A673 (cell line): ENCODE data around the gene LRRN4CL.

Experiments used
- EZH2 ChIP-seq: fragments of 200-600 bp; sonication (generic); IDR thresholded peaks from 2 replicates; pipeline ENCODE4 v1.6.1; 2017; ENCODE audit warnings: borderline replicate concordance, low read depth, mild to moderate bottlenecking, mixed read lengths, antibody characterized with exemption, low read length; ENCODE audit not compliant: poor library complexity, severe bottlenecking
- TF ChIP-seq, protein P1 (sequence below): fragments of 300-800, 200-600 bp; sonication (generic); conservative IDR thresholded peaks from 2 replicates; pipeline ENCODE4 v1.5.1; 2017; ENCODE audit warnings: low read depth, mild to moderate bottlenecking, antibody characterized with exemption, low read length, moderate library complexity, mixed read lengths

DNA sequence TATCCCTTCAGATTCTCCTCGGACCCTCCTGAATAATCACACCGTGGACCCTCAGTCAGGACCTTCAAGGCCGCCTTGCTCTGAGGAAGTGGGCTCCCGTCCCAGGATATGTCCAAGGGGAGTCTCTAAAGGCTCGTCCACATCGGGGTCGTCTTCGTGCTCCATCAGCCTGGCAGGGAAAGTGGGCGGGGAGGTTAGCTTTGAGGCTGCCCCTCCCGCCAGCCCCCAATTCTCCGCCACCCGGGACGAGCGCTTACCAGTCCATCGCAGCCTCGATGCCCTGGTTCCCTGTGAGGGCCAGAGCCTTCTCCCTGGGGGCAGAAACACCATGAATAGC lies 10.9 kb downstream of the LRRN4CL start:
- TF ChIP-seq, protein P1, sequence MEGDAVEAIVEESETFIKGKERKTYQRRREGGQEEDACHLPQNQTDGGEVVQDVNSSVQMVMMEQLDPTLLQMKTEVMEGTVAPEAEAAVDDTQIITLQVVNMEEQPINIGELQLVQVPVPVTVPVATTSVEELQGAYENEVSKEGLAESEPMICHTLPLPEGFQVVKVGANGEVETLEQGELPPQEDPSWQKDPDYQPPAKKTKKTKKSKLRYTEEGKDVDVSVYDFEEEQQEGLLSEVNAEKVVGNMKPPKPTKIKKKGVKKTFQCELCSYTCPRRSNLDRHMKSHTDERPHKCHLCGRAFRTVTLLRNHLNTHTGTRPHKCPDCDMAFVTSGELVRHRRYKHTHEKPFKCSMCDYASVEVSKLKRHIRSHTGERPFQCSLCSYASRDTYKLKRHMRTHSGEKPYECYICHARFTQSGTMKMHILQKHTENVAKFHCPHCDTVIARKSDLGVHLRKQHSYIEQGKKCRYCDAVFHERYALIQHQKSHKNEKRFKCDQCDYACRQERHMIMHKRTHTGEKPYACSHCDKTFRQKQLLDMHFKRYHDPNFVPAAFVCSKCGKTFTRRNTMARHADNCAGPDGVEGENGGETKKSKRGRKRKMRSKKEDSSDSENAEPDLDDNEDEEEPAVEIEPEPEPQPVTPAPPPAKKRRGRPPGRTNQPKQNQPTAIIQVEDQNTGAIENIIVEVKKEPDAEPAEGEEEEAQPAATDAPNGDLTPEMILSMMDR, result no peak
- TF ChIP-seq EZH2, result no peak
